T-helper 1 cell (primary cell): ENCODE measurements around the gene EFNA5.
"Not testable (repeated sequence)": the region's sequence is repeated elsewhere in the genome, so short reads cannot be mapped to it uniquely, and the experiment has no call there.

ENCODE experiments used
- DNase-seq, 5 donors: peaks; one replicate each; pipeline ENCODE4 v3.0.0-alpha.2; 2012 to 2020

The EFNA5 gene

GRCh38 chr5:107363768-107364167 lies 307.0 kb downstream of the EFNA5 start:
- DNase-seq: no peak

GRCh38 chr5:107361945-107362344 lies 308.8 kb downstream of the EFNA5 start:
- DNase-seq: no peak

- no peak for DNase-seq
These were observed 310.9 kb downstream of the EFNA5 start for GRCh38 chr5:107359916-107360234.

- no peak for DNase-seq
These were observed 311.5 kb downstream of the EFNA5 start for GRCh38 chr5:107359033-107359915.

GRCh38 chr5:107356891-107357290 lies 313.8 kb downstream of the EFNA5 start:
- DNase-seq: no peak

GRCh38 chr5:107352576-107352975 lies 318.2 kb downstream of the EFNA5 start:
- DNase-seq: no peak

- DNase-seq: not testable (repeated sequence)
These were observed 324.2 kb downstream of the EFNA5 start for GRCh38 chr5:107346580-107346979.

- DNase-seq: no peak
These were observed 328.4 kb downstream of the EFNA5 start for GRCh38 chr5:107342371-107342770.

GRCh38 chr5:107341376-107342084 lies 329.2 kb downstream of the EFNA5 start:
- DNase-seq: no peak

GRCh38 chr5:107340631-107341030 lies 330.1 kb downstream of the EFNA5 start:
- no peak for DNase-seq

- DNase-seq: no peak
These were observed 332.4 kb downstream of the EFNA5 start for GRCh38 chr5:107338335-107338734.

GRCh38 chr5:107337281-107337680 lies 333.5 kb downstream of the EFNA5 start:
- DNase-seq: no peak

GRCh38 chr5:107331882-107332281 lies 338.9 kb downstream of the EFNA5 start:
- no peak for DNase-seq

- no peak for DNase-seq
These were observed 339.4 kb downstream of the EFNA5 start for GRCh38 chr5:107331312-107331711.

GRCh38 chr5:107330903-107331302 lies 339.8 kb downstream of the EFNA5 start:
- DNase-seq: no peak

- no peak for DNase-seq
These were observed 340.9 kb downstream of the EFNA5 start for GRCh38 chr5:107329850-107330249.
